IMR-90 (cell line): ENCODE measurements around the gene SDHB. TPM values are rescaled to one million over a fixed set of nuclear protein-coding genes. Genes with fewer than 3 reads are reported as not detected.

Source experiments
- ATAC-seq: fragments of 200-7000 bp; cut with Tn5 transposase; 2 replicates; pipeline ENCODE4 v1.9.1; 2020; ENCODE audit warnings: low read depth, mild to moderate bottlenecking, moderate library complexity
- BruUV-seq: library from RNA; stranded (reverse); fragments of 400-500 nt; replicated peaks from 2 replicates; lab custom pipeline; 2021; lab: Mats Ljungman, UMichigan
- CTCF ChIA-PET: fragments of 300-600 bp; formaldehyde crosslinking; extraction: SDS; loops from one replicate; lab custom pipeline; 2021; ENCODE audit warnings: antibody characterized with exemption; lab: Yijun Ruan, JAX
- POLR2A ChIA-PET: fragments of 300-600 bp; sonication (Branson Sonifier 250); formaldehyde crosslinking; loops from one replicate; lab custom pipeline; 2022; ENCODE audit warnings: antibody characterized with exemption; ENCODE audit not compliant: unreplicated experiment; lab: Charles Lee
- DNase-seq: peaks from one replicate; pipeline ENCODE4 v3.0.0; 2013
- H2AFZ ChIP-seq: replicated peaks from 2 replicates; pipeline ENCODE3; 2013; ENCODE audit warnings: low read length, mild to moderate bottlenecking; ENCODE audit not compliant: poor library complexity
- H2AK5ac ChIP-seq: 2 replicates; pipeline ENCODE4 v1.6.1; 2013; ENCODE audit warnings: low read depth, low read length, inconsistent platforms
- H2AK9ac ChIP-seq: replicated peaks from 2 replicates; pipeline ENCODE3; 2013; ENCODE audit warnings: mild to moderate bottlenecking, low read depth, low read length, moderate library complexity; ENCODE audit not compliant: poor library complexity
- H2BK120ac ChIP-seq: 2 replicates; pipeline ENCODE4 v1.6.1; 2013; ENCODE audit warnings: low read depth, low read length, inconsistent platforms
- H2BK15ac ChIP-seq: 3 replicates; pipeline ENCODE4 v1.6.1; 2013; ENCODE audit warnings: low read depth, low read length, inconsistent platforms
- H2BK20ac ChIP-seq: 2 replicates; pipeline ENCODE4 v1.6.1; 2013; ENCODE audit warnings: low read depth, mild to moderate bottlenecking, inconsistent platforms, low read length, moderate library complexity
- H2BK5ac ChIP-seq: 2 replicates; pipeline ENCODE4 v1.6.1; 2013; ENCODE audit warnings: mild to moderate bottlenecking, low read depth, low read length, inconsistent platforms; ENCODE audit not compliant: poor library complexity, severe bottlenecking
- H3K14ac ChIP-seq: replicated peaks from 2 replicates; pipeline ENCODE4 v1.6.1; 2013; ENCODE audit warnings: low read depth, low read length, inconsistent platforms
- H3K18ac ChIP-seq: 2 replicates; pipeline ENCODE4 v1.6.1; 2013; ENCODE audit warnings: low read depth, low read length, control low read depth
- H3K23ac ChIP-seq: 2 replicates; pipeline ENCODE4 v1.6.1; 2013; ENCODE audit warnings: low read depth, low read length, inconsistent platforms
- H3K27ac ChIP-seq: 2 replicates; pipeline ENCODE4 v1.5.1; 2013; ENCODE audit warnings: mild to moderate bottlenecking, control low read depth, low read length; ENCODE audit not compliant: insufficient read depth
- H3K27me3 ChIP-seq: 2 replicates; pipeline ENCODE4 v1.6.1; 2013; ENCODE audit warnings: low read length; ENCODE audit not compliant: control insufficient read depth, insufficient read depth
- H3K36me3 ChIP-seq: 2 replicates; pipeline ENCODE4 v1.6.1; 2013; ENCODE audit warnings: low read length, mixed read lengths; ENCODE audit not compliant: control insufficient read depth, insufficient read depth
- H3K4ac ChIP-seq: 2 replicates; pipeline ENCODE4 v1.6.1; 2013; ENCODE audit warnings: low read depth, low read length, inconsistent platforms
- H3K4me1 ChIP-seq: 2 replicates; pipeline ENCODE4 v1.6.1; 2013; ENCODE audit warnings: low read length, mixed read lengths; ENCODE audit not compliant: control insufficient read depth, insufficient read depth
- H3K4me2 ChIP-seq: 2 replicates; pipeline ENCODE4 v1.6.1; 2013; ENCODE audit warnings: low read depth, mild to moderate bottlenecking, control low read depth, low read length, moderate library complexity
- H3K4me3 ChIP-seq: 2 replicates; pipeline ENCODE4 v1.5.1; 2013; ENCODE audit warnings: low read depth, mild to moderate bottlenecking, control low read depth, low read length, moderate library complexity; ENCODE audit not compliant: insufficient read depth
- H3K56ac ChIP-seq: 2 replicates; pipeline ENCODE4 v1.6.1; 2013; ENCODE audit warnings: low read length, inconsistent platforms; ENCODE audit not compliant: insufficient read depth; ENCODE audit errors: extremely low read depth
- H3K79me1 ChIP-seq, 2 experiments: 2 replicates each; pipeline ENCODE4 v1.6.1; 2013; ENCODE audit warnings: low read length in 2 of 2, inconsistent platforms in 1 of 2, low read depth in 1 of 2
- H3K9ac ChIP-seq: 2 replicates; pipeline ENCODE4 v1.6.1; 2013; ENCODE audit warnings: low read depth, low read length, control low read depth
- H3K9me1 ChIP-seq: 2 replicates; pipeline ENCODE4 v1.6.1; 2013; ENCODE audit warnings: low read length, inconsistent platforms; ENCODE audit not compliant: insufficient read depth
- H3K9me3 ChIP-seq: 2 replicates; pipeline ENCODE4 v1.6.1; 2013; ENCODE audit warnings: low read length; ENCODE audit not compliant: control insufficient read depth, insufficient read depth
- H4K20me1 ChIP-seq: 2 replicates; pipeline ENCODE4 v1.6.1; 2013; ENCODE audit warnings: low read length, inconsistent platforms; ENCODE audit not compliant: insufficient read depth
- H4K5ac ChIP-seq: 2 replicates; pipeline ENCODE4 v1.6.1; 2013; ENCODE audit warnings: mild to moderate bottlenecking, low read depth, low read length, control low read depth
- H4K8ac ChIP-seq, 2 experiments: 2 replicates each; pipeline ENCODE4 v1.6.1; 2013; ENCODE audit warnings: low read depth in 2 of 2, low read length in 2 of 2, control low read depth in 1 of 2, inconsistent platforms in 1 of 2
- H4K91ac ChIP-seq: 2 replicates; pipeline ENCODE4 v1.6.1; 2013; ENCODE audit warnings: low read depth, low read length, inconsistent platforms; ENCODE audit not compliant: insufficient read depth
- CEBPB ChIP-seq: IDR thresholded peaks from 2 replicates; pipeline ENCODE4 v1.6.1; 2012; ENCODE audit warnings: low read depth, low read length, improper control_type of control experiment
- CHD1 ChIP-seq: IDR thresholded peaks from 2 replicates; pipeline ENCODE4 v1.6.1; 2012; ENCODE audit warnings: low read depth, low read length, improper control_type of control experiment
- CTCF ChIP-seq: conservative IDR thresholded peaks from 2 replicates; pipeline ENCODE4 v1.5.1; 2012; ENCODE audit warnings: mild to moderate bottlenecking, low read depth, low read length, improper control_type of control experiment
- ELK1 ChIP-seq: fragments of 150-350 bp; IDR thresholded peaks from 2 replicates; pipeline ENCODE4 v1.6.1; 2016; ENCODE audit warnings: low read depth, mild to moderate bottlenecking, low read length, moderate library complexity, borderline replicate concordance
- FOS ChIP-seq: fragments of 150-350 bp; IDR thresholded peaks from 2 replicates; pipeline ENCODE4 v1.6.1; 2016; ENCODE audit warnings: low read depth, low read length
- MAFK ChIP-seq: IDR thresholded peaks from 2 replicates; pipeline ENCODE4 v1.6.1; 2012; ENCODE audit warnings: low read depth, low read length, improper control_type of control experiment
- MAZ ChIP-seq: IDR thresholded peaks from 2 replicates; pipeline ENCODE4 v1.6.1; 2012; ENCODE audit warnings: low read depth, mild to moderate bottlenecking, low read length, improper control_type of control experiment, moderate library complexity, borderline replicate concordance
- NFE2L2 ChIP-seq: fragments of 150-350 bp; IDR thresholded peaks from 2 replicates; pipeline ENCODE4 v1.6.1; 2016; ENCODE audit warnings: low read depth, mild to moderate bottlenecking, low read length
- RAD21 ChIP-seq: IDR thresholded peaks from 2 replicates; pipeline ENCODE4 v1.6.1; 2012; ENCODE audit warnings: low read length, improper control_type of control experiment
- RCOR1 ChIP-seq: IDR thresholded peaks from 2 replicates; pipeline ENCODE4 v1.6.1; 2012; ENCODE audit warnings: mild to moderate bottlenecking, low read length, improper control_type of control experiment; ENCODE audit not compliant: insufficient replicate concordance
- RFX5 ChIP-seq: IDR thresholded peaks from 2 replicates; pipeline ENCODE4 v1.8.0; 2012; ENCODE audit warnings: low read depth, mild to moderate bottlenecking, low read length, moderate library complexity
- SMC3 ChIP-seq: fragments of 150-350 bp; IDR thresholded peaks from 2 replicates; pipeline ENCODE4 v1.6.1; 2016; ENCODE audit warnings: low read depth, mild to moderate bottlenecking, antibody characterized with exemption, low read length, moderate library complexity
- USF2 ChIP-seq: fragments of 150-350 bp; IDR thresholded peaks from 2 replicates; pipeline ENCODE4 v1.6.1; 2017; ENCODE audit warnings: mild to moderate bottlenecking, antibody characterized with exemption, low read length, low read depth
- WGBS, 2 experiments: methylation state at CpG; one replicate each; pipeline versions ENCODE4 v1.1.5 to v1.1.7; 2013; ENCODE audit warnings: missing lambda C conversion rate in 2 of 2; ENCODE audit not compliant: insufficient read length in 1 of 2; ENCODE audit errors: extremely low coverage in 2 of 2; 5-methylcytosine and 5-hydroxymethylcytosine counted together
- dilution Hi-C: fragments of 300-500 bp; cut with HindIII; formaldehyde crosslinking; loops from one replicate; pipeline ENCODE4 v1.14.3; 2018; ENCODE audit warnings: low sequenced_read_pairs; ENCODE audit not compliant: unreplicated experiment
- in situ Hi-C: fragments of 300-500 bp; cut with MboI; formaldehyde crosslinking; loops from 3 replicates; pipeline ENCODE4 v1.14.3; 2019; ENCODE audit warnings: low sequenced_read_pairs, inconsistent platforms, mixed read lengths
- intact Hi-C: fragments of 100-400 bp; cut with micrococcal nuclease; formaldehyde crosslinking; loops from 2 replicates; pipeline ENCODE4 v1.10.0; 2022
- polyA plus RNA-seq, 3 experiments: library from polyadenylated mRNA; depleted of rRNA; stranded (reverse); fragments of >200 nt; gene quantifications; 2 replicates each; pipeline ENCODE4 v1.2.3, GENCODE V29; 2012; ENCODE audit warnings: low replicate concordance in 1 of 3
- total RNA-seq: library from RNA; depleted of rRNA; stranded (reverse); fragments of >200 nt; gene quantifications from 2 replicates; pipeline ENCODE4 v1.2.3, GENCODE V29; 2012

The SDHB gene
- total and polyA plus RNA-seq, 2 of the 4 experiments (the other 2 are of a cell fraction), result 122 to 206 TPM

- Histone ChIP-seq H3K9me3 (peaks cover 4% of the 10 kb centered on the region; the same call in 1 of the 2 replicates), H3K9ac (no peak overlapping the region), H3K4me3 (no peak overlapping the region), H3K18ac (no peak overlapping the region), H3K4me1 (no peaks in the 10 kb centered on the region), H4K8ac (no peak overlapping the region), H3K79me1 (no peaks in the 10 kb centered on the region), H4K20me1 (no peaks in the 10 kb centered on the region), H3K4ac (no peak overlapping the region), H3K27ac (no peak overlapping the region), H4K5ac (no peak overlapping the region), H3K27me3 (peaks cover 25% of the 10 kb centered on the region), H2AFZ (no peak overlapping the region), H3K9me1 (no peaks in the 10 kb centered on the region), H3K56ac (no peak overlapping the region), H2AK9ac (no peak overlapping the region), H3K14ac (no peak overlapping the region), H2BK15ac (no peak overlapping the region), H3K36me3 (no peaks in the 10 kb centered on the region), H2BK5ac (no peak overlapping the region), H2BK120ac (no peak overlapping the region), H3K4me2 (no peak overlapping the region), H2BK20ac (no peak overlapping the region), H2AK5ac (no peak overlapping the region), H3K23ac (no peak overlapping the region), H4K91ac (no peak overlapping the region)
- dilution Hi-C loops, result no loop called here
- no TSS peak for BruUV-seq
- in situ Hi-C loops, result no loop called here
- intact Hi-C loops, result no loop called here
- 20% methylated on average over 5 of the region's 10 CpGs; no CpG with 5 or more reads in 1 of the 2 experiments for WGBS, 2 experiments
- no peak for TF ChIP-seq USF2
- TF ChIP-seq ELK1, result no peak
- no peak for TF ChIP-seq MAZ
- no peak for TF ChIP-seq RCOR1
- TF ChIP-seq CEBPB, result no peak
- no peak for TF ChIP-seq SMC3
- no peak for TF ChIP-seq MAFK
- TF ChIP-seq RFX5, result no peak
- TF ChIP-seq FOS, result no peak
- no peak for TF ChIP-seq CHD1
- no peak for TF ChIP-seq RAD21
- TF ChIP-seq CTCF, result no peak
- TF ChIP-seq NFE2L2, result no peak
- POLR2A ChIA-PET, result no interaction called here
- DNase-seq (no peak), ATAC-seq (no peak)
- CTCF ChIA-PET, result no interaction called here
These were observed 16.3 kb upstream of the SDHB start for GRCh38 chr1:17070163-17070525.
